Ishikawa (cell line): ENCODE results near the gene NOX3.

Experiments used
- CEBPB ChIP-seq: IDR thresholded peaks from 2 replicates; pipeline ENCODE4 v1.6.1; 2012
- CREB1 ChIP-seq: IDR thresholded peaks from 2 replicates; pipeline ENCODE4 v1.6.1; 2012; ENCODE audit warnings: low read depth
- EGR1 ChIP-seq: IDR thresholded peaks from 2 replicates; pipeline ENCODE4 v1.6.1; 2012
- EP300 ChIP-seq: IDR thresholded peaks from 2 replicates; pipeline ENCODE4 v1.6.1; 2012; ENCODE audit warnings: borderline replicate concordance
- FOXM1 ChIP-seq: IDR thresholded peaks from 2 replicates; pipeline ENCODE4 v1.6.1; 2012; ENCODE audit warnings: low read depth, borderline replicate concordance
- MAX ChIP-seq: IDR thresholded peaks from 2 replicates; pipeline ENCODE4 v1.6.1; 2012
- NFIC ChIP-seq: IDR thresholded peaks from 2 replicates; pipeline ENCODE4 v1.6.1; 2012
- RAD21 ChIP-seq: IDR thresholded peaks from 2 replicates; pipeline ENCODE4 v1.6.1; 2012; ENCODE audit warnings: low read depth
- REST ChIP-seq: IDR thresholded peaks from 2 replicates; pipeline ENCODE4 v1.6.1; 2012; ENCODE audit warnings: low read depth, mild to moderate bottlenecking
- TAF1 ChIP-seq: IDR thresholded peaks from 2 replicates; pipeline ENCODE4 v1.6.1; 2012; ENCODE audit warnings: low read depth, mild to moderate bottlenecking
- TCF12 ChIP-seq: IDR thresholded peaks from 2 replicates; pipeline ENCODE4 v1.6.1; 2012; ENCODE audit warnings: low read depth
- TEAD4 ChIP-seq: IDR thresholded peaks from 2 replicates; pipeline ENCODE4 v1.6.1; 2012
- USF1 ChIP-seq: IDR thresholded peaks from 2 replicates; pipeline ENCODE4 v1.6.1; 2012
- YY1 ChIP-seq: IDR thresholded peaks from 2 replicates; pipeline ENCODE4 v1.6.1; 2012; ENCODE audit warnings: low read depth
- ZBTB7A ChIP-seq: IDR thresholded peaks from 2 replicates; pipeline ENCODE4 v1.6.1; 2012; ENCODE audit warnings: low read depth

The NOX3 gene

GRCh38 chr6:155497273-155497672 lies 41.6 kb upstream of the NOX3 start:
- TF ChIP-seq EGR1 (no peak), CREB1 (no peak)

DNA sequence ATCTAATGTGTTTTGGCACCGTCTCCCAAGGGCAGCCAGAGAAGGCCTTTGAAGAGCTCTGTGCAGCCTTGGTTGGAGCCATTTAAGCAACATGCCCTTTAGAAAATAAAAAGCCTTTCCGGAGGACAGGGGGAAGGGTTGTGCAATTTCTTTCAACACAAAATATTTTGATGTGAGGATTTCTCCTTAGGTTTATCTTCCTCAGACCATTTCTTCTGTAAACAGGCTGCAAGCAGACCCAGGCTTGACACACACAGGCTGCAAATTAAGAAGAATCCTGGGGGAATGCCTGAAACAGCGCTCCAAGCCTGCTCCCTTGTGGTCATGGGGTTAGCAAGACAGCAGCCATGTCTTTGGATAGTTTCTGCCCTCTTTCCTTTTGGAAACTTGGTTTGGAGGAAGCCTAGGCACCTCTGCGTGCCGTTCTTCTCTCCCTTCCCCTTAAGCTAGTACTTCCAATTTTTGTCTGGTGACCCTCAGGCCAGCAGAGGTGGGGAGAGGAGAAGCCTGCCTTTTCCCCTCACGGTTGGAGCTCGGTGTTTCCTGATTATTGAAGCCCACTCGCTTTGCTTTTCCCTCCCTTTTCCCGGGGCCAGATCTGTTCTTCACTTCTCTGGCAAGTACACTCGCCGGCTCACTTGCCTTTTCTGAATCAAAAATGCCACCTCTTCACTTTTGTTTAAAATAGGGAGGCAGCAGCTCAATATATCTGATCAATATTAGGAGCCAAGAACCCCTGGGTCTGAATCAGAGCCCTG lies 39.6 kb upstream of the NOX3 start:
- TF ChIP-seq USF1 (no peak), TCF12 (no peak), RAD21 (peak; percentile 21; the same call in 1 of the 2 replicates), EGR1 (no peak)

DNA sequence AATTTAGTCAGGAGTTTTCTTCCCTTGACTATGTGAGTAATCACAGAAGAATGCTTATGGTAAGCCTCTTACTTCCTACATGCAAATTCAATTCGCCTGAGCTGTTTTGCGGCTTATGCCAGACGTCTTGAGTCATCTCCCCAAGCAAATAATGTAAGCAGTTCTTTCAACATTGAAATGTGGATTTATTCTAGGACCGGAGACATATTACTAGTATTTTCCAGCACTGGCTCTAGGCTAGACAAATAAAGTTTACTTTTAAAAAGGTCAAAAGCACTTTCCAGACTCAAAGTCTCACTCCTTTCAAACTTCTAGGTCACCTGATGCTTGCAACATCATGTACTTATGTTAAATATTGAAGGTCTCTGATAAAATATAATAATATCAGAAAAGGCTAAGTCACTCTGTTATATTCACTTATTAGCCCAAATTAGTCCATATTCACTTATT lies 38.1 kb upstream of the NOX3 start:
- TF ChIP-seq EGR1, result no peak
- TF ChIP-seq TEAD4, result 0 out of 2 replicates have a peak, but pooled peaks have one; percentile 24

GRCh38 chr6:155493026-155493693 lies 37.5 kb upstream of the NOX3 start:
- TF ChIP-seq RAD21, result no peak
- no peak for TF ChIP-seq TAF1
- no peak for TF ChIP-seq REST
- TF ChIP-seq FOXM1, result no peak
- TF ChIP-seq YY1, result no peak
- TF ChIP-seq EGR1, result no peak
- no peak for TF ChIP-seq CEBPB
- no peak for TF ChIP-seq MAX
- no peak for TF ChIP-seq TEAD4
- no peak for TF ChIP-seq TCF12
- TF ChIP-seq USF1, result no peak
- no peak for TF ChIP-seq EP300
- no peak for TF ChIP-seq CREB1
- no peak for TF ChIP-seq NFIC
- TF ChIP-seq ZBTB7A, result no peak

DNA sequence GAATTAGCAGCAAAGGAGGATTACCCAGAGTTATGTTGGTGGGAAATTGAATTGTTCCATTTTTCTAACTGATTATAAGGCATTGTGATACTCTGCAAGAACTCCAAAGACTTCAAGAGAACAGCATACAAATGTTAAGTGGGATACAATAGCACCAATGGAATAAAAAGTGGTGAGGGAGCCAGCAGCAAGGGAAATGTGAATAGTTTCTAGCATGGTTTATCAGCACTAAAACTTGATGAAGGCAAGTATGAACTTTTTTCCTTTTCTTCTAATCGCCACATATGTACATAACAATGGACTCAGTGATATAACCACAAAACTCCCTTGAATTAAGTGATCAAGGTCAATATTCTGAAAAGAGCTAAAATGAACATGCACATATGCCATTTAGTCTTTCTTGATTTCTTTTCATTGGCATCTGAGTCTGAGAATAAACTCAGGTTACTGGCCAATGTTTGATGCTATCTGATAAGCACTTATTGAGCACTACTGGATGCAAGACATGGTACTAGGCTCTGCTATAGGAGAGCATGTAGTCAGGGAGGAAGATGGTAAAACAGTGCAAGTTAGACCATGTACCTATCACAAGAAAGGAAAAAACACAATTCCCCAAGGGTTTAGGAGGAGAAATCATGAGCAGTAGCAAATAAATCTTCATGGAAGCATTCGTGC lies 36.6 kb upstream of the NOX3 start:
- TF ChIP-seq TAF1 (no peak), YY1 (no peak), EGR1 (no peak), NFIC (no peak), TCF12 (no peak), CEBPB (no peak)

DNA sequence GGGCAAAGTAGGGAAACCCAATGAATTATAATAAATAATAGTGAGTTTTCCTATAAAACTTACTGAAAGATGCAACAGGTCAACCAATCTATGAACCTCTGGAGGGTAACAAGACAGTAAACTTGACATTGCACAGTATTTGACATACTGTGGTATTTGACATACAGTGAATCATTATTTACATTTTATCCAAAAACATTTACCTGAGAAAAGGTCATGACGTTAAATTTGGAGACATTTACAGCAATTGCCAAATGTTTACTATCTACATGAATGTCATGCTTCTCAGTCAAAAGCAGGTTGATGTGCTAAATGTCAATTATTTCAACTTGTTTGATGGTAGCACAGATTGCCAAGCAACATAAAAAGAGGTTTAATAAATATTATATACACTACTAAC lies 35.8 kb upstream of the NOX3 start:
- TF ChIP-seq YY1 (no peak), USF1 (no peak), CREB1 (no peak), CEBPB (no peak), MAX (no peak)

- TF ChIP-seq REST (no peak), TAF1 (no peak), FOXM1 (no peak), CEBPB (no peak), TEAD4 (no peak), TCF12 (no peak), EP300 (no peak), YY1 (no peak), EGR1 (no peak)
Measured at GRCh38 chr6:155487371-155488130, 31.9 kb upstream of the NOX3 start.
